ENCODE data around the gene FAM24A.
"Not testable (repeated sequence)": the region's sequence is repeated elsewhere in the genome, so short reads cannot be mapped to it uniquely, and the experiment has no call there.

Gene FAM24A, protein sequence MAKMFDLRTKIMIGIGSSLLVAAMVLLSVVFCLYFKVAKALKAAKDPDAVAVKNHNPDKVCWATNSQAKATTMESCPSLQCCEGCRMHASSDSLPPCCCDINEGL

DNA sequence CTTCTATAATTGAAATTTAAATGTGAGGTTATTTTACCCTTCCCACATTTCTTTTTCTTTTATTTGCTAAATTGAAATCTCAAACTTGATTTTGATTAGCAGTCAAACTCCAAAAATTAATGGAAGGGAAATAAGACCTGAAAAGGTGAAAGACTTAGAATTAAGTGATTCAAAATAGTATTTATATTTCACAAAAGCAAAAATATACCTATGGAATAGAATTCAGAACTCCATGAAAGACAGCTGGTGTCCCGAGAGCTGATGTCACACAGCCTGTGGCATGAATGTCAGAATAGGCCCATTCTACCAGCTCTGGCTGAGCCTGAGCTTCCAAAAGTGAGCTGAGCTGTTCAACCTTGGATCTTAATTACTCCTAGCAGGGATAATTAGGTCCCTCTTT lies at the start of gene FAM24A:
FAM24A (plus strand) TSS at position 301 of the 400 bp plus-strand sequence. CDS start 1,025 bp downstream, outside the sequence.
- DNase-seq (ENCODE audit: low read depth in 4 of 4, low spot score in 1 of 4): no peak

DNA sequence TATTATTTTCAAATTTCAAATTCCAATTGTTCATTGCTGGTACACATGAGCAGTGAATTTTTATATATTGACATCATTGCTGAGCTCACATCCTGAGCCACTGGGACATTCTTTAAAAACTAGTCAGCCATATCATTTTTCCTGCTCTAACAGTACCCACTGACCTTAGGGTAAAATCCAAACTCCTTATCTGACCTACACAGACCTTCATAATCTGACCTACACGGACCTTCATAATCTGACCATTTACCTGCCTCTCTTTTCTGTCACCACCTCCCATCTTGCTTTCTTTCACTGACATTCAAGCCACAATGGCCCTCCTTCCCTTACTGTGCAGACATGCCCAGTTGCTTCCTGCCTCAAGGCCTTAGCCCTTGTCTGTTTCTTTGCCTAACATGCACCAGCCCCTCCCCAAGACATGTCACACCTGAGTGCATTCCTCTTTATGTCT lies 48.7 kb upstream of the FAM24A start:
- DNase-seq (ENCODE audit: low read depth in 4 of 4, low spot score in 1 of 4): no peak

DNA sequence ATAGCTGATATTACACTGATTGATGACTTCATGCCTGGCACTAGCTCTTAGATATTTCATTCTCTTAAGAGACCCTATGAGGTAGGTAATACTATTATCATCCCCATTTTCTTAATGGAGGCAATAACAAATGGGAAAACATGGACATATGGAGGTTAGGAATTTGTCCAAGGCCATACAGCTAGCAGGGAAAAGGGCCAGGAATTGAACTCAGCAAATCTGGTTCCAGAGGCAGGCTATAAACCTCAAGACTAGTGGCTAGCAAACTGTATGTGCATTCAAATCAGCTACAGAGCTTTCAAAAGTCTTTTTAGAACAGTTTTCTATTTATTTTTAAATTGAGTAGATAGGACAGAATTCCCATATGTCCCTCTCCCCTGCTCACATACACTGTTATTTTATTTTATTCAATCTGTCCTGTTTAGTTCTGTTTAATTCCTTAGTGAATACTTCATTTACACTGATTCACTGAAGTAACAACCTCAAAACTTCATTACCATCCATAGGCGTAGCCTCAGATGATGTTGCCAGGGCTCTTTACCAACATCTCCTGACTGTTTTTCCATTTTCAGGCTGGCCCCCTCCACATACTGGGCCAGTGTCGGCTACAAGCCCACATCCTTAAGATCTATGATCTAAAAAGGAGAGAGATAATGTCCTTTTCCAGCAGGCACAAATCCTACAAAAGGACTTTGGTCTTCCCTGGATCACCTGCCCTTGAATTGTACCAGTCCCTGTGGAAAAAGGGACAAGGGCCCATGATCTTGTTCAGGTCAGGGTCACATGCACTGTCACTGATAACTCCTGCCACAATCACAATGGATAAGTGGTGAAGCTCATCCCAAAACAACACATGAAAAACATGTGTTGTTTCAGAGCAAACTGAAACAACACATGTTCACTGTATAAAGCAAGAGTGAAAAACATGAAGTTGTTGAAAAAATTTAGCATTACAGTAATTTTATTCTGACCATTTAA lies 46.9 kb upstream of the FAM24A start:
- DNase-seq (ENCODE audit: low read depth in 4 of 4, low spot score in 1 of 4): no peak

DNA sequence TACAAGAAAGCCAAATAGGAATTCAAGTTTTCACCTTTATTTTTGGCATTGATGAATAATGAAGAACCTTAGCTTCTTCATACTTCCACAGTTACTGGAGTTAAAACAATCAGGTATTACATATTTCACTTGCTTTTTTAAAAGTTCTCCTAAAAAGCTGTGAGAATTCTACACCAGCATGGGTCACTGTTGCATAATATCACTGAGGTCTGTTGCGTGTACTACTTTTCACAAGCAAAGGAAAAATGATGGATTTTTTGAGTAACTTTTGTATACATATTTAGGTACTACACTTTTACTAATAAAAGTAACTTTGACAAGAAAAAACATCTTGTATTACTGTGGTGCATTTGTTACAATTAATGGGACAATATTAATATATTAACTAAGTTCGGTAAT lies 46.2 kb upstream of the FAM24A start:
- no peak for DNase-seq (ENCODE audit: low read depth in 4 of 4, low spot score in 1 of 4)

DNA sequence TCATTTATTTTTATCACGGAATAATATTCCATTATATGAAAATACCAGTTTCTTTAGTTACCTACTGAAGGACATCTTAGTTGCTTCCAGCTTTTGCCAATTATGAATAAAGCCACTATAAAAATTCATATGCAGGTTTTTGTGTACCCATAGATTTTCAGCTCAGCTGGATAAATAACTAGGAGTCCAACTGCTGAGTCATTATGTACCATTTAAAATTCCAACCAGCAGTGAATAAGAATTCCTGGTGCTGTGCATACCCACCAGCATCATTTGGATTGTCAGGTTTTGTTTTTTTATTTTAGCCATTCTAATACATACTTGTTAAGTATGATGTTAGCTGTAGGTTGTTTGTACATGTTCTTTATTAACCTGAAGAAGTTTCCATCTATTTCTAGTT lies 45.5 kb upstream of the FAM24A start:
- no peak for DNase-seq (ENCODE audit: low read depth in 4 of 4, low spot score in 1 of 4)

DNA sequence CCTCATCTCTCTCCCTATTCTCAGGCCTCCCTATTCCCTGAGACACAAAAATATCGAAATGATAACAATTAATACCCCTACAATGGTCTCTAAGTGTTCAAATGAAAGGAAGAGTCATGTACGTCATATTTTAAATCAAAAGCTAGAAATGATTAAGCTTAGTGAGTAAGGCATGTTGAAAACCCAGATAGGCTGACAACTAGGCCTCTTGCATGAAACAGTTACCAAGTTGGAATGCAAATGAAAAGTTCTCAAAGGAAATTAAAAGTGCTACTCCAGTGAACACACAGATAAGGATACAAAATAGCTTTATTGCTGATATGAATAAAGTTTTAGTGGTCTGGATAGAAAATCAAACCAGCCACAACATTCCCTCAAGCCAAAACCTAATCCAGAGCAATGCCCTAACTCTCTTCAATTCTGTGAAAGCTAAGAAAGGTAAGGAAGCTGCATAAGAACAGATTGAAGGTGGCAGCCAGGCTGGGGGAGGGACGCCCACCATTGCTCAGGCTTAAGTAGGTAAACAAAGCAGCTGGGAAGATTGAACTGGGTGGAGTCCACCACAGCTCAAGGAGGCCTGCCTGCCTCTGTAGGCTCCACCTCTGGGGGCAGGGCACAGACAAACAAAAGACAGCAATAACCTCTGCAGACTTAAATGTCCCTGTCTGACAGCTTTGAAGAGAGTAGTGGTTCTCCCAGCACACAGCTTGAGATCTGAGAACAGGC lies 43.5 kb upstream of the FAM24A start:
- DNase-seq (ENCODE audit: low read depth in 4 of 4, low spot score in 1 of 4): not testable (repeated sequence)

DNA sequence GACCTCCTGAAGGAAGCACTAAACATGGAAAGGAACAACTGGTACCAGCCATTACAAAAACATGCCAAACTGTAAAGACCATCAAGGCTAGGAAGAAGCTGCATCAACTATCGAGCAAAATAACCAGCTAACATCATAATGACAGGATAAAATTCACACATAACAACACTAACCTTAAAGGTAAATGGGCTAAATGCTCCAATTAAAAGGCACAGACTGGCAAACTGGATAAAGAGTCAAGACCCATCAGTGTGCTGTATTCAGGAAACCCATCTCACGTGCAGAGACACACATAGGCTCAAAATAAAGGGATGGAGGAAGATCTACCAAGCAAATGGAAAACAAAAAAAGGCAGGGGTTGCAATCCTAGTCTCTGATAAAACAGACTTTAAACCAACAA lies 41.6 kb upstream of the FAM24A start:
- DNase-seq (ENCODE audit: low read depth in 4 of 4, low spot score in 1 of 4): not testable (repeated sequence)

DNA sequence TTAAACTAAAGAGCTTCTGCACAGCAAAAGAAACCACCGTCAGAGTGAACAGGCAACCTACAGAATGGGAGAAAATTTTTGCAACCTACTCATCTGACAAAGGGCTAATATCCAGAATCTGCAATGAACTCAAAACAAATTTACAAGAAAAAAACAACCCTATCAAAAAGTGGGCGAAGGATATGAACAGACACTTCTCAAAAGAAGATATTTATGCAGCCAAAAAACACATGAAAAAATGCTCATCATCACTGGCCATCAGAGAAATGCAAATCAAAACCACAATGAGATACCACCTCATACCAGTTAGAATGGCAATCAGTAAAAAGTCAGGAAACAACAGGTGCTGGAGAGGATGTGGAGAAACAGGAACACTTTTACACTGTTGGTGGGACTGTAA lies 38.5 kb upstream of the FAM24A start:
- not testable (repeated sequence) for DNase-seq (ENCODE audit: low read depth in 4 of 4, low spot score in 1 of 4)

DNA sequence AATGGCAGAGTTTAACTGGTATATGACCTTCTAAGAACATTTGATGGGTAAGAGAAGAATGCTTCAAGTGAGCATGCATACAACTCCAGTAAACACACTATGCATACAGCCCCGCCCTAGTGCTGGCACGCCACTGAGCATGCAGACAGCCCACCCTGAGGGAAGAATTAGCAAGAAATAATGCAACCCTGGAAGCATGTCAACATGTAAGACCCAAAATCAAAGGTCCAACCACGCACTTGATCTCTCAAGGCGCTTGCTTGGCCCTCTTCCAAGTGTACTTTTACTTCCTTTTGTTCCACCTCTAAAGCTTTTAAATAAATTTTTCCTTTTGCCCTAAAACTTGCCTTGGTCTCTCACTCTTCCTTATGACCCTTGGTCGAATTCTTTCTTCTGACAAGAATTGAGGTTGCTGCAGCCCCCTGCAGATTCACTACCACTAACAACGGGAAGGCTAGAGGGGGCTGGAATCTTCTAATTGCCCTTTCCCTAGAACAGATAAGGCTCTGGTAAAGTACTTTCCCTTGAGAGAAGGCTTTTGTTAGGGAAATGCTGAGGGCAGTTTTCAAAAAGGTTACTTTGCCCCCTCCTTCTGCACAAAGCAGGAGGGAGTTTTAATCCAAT lies 34.5 kb upstream of the FAM24A start:
- DNase-seq (ENCODE audit: low read depth in 4 of 4, low spot score in 1 of 4): no peak

DNA sequence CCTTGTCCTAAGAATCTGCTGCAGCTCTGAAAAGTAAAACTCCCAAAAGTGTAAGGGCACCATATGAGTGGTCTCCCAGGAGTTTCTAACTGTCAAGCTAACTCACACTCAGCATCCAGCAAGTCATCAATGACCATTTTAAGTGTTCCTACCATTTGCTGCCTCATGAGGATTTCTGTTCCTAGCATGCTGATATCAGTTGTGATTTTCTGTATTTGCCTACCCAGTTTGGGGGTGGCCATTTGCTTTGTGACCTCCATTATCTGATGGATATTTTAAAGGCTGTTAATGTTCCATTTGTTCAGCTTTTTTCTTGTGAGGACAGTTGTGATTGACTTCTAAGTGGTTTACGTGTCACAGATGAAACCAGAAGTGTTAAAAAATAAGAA lies 33.9 kb upstream of the FAM24A start:
- DNase-seq (ENCODE audit: low read depth in 4 of 4, low spot score in 1 of 4): no peak

DNA sequence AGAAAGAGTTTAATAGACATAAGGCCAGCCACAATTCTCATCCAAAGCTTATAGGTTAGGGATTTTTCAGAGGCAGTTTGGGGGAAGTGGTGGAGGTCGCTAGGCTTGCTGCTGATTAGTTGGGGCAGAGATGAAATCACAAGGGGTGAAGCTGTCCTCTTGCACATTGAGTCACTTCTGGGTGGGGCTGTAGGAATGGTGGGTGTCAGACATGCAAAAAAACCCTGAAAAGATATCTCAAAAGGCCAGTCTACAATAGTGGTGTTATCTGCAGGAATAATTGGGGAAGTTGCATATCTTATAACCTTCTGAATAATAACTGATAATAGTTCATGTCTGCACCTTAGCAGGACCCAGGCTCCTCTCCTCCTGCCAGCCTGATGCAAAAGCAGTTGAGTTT lies 33.1 kb upstream of the FAM24A start:
- DNase-seq (ENCODE audit: low read depth in 4 of 4, low spot score in 1 of 4): no peak

DNA sequence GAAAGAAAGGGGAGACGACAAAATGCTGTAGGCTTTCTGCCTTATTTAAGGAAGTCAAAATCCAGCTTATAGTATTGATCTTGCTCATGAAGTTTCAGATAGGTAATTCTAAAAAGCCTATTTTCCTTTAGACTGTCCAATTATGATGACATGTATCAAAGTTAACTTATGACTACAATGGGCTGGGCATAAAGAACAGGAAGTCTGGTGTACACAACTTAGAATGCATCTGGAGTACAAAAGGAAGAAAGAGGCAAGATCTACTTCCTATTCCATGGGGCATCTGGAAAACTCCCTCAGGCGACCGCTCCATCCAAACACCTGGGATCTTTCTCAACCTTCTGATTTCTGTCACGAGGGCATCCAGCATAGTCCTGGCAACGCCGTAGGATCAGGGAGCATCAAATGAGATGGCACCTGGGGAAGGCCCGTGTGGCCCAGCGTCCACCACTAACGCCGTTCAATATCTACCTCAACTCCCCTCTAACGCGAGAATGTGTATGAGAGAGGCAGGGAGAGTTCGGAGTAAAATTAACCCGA lies 31.5 kb upstream of the FAM24A start:
- DNase-seq (ENCODE audit: low read depth in 4 of 4, low spot score in 1 of 4): peak in 2 of 4 experiments; percentile 1 to 3

DNA sequence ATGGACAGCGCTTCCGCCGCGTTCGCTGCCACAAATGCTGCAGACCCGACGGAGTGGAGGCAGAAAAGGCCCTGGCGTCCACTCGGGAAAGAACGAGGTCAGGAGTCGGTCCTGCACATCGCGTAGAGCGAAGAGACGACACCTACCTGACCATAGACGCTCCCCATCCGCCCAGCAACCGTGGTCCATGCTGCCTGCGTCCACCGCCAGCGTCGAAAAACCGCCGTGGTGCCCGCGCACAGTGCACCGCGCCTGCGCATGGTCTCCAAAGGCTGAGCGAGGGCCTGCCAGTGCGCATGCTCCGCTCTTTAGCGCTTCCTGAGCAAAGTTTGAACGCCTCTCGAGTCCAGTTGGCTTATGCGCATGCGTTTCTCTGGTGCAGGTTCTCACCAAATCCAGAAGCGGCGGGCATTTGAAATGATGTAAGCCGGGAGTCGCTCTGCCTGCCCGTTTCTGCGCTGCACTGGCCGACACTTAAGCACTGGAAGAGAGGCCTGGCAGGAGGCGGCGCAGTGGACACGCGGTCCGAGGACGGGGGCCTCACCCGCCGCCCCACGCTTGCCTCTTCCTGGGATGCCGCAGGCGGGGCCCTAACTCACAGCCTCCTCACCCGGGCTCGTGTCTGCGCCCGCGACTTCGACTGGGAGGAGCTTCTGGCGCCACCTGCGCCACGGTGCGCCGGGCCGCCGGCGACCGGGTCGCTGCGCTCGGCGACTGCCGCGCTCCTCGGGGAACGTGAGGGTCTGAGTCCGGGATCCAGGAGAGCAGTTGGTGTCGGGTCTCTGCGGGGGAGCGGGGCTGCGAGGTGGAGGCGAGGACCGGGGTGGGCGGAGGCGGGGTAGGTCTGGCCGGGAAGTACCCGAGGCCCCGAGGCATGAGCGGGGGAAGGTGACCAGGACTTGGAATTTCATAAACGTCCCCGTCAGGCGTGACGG lies 30.8 kb upstream of the FAM24A start, which contains the start of gene FAM24B:
FAM24B (minus strand) TSS at position 243 of the 935 bp plus-strand sequence. CDS start 29,066 bp downstream, outside the sequence.
- DNase-seq (ENCODE audit: low read depth in 4 of 4, low spot score in 1 of 4): peak; percentile 81 to 93 (median 87)

DNA sequence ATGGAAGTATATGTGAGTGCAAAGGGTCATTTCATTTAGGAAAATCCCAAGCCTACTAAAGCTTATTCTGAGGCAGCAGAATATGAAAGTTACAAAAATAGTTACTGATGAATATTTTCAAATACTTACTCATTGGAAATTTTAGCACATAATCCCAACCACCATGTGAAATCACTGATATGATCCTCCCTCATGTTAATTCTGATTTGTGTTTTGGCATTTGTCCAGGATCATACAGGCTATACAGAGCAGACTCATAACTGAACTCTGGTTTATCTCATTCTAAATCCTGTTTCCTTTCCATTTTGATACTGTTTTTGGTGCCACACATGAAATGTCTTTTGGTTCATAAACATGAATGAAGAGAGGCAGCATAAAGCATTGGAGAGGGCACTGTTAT lies 27.6 kb upstream of the FAM24A start:
- DNase-seq (ENCODE audit: low read depth in 4 of 4, low spot score in 1 of 4): no peak

DNA sequence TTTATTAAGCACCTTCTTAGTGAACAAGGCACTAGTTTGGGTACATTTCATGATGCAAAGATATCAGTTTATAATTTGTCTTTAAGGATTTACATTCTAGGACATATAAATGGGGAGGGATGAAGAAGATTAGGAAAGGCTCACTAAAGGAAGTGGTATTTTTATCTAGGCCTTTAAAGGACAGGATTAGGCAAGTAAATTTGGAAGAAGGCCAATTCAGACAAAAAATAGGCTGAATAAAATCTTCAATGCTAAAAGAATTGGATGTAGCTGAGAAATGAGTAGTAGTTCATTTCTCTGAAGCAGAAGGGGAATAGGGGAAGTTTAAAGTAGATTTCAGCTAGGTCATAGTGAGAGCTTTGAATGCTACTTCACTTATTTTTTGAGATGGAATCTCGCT lies 26.2 kb upstream of the FAM24A start:
- DNase-seq (ENCODE audit: low read depth in 4 of 4, low spot score in 1 of 4): no peak

DNA sequence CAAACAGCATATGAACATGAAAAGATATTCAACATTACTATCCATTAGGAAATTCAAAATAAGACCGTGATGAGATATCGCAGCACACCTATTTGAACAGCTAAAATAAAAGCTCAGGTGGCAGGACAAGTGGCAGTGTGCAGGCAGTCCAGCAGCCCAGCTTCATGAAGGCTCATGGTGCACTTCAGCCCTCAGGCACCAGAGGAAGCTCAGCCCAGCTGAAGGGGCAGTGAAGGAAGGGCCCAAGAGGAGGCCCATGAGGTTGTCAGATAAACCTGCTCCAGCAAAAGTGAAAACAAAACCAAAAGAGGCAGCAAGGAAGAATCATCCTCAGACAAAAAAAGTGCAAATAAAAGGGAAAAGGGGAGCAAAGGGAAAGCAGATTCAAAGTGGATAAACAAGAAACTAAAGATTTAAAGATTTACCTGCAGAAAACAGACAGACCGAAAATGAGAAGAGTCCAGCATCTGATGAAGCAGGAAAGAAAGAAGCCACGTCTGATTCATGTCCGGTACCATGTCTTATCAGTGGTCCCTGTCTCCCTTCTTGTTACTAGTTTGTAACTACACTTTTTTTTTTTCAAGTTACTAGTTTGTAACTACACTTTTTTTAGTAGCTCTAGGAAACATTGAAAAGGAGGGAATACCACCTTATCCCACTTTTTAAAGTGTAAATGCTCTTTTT lies 16.0 kb upstream of the FAM24A start:
- DNase-seq (ENCODE audit: low read depth in 4 of 4, low spot score in 1 of 4): no peak

DNA sequence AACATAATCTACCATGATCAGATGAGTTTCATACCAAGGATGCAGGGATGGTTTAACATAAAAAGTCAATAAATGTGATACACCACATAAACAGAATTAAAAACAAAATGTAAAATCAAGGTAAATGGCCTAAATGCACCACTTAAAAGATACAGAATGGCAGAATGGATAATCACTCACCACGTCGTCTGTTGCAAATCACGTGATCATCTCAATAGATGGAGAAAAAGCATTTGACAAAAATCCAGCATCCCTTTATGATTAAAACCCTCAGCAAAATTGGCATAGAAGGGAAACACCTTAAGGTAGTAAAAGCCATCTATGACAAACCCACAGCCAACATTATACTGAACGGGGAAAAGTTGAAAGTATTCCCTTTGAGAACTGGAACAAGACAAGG lies 6.5 kb upstream of the FAM24A start:
- not testable (repeated sequence) for DNase-seq (ENCODE audit: low read depth in 4 of 4, low spot score in 1 of 4)

DNA sequence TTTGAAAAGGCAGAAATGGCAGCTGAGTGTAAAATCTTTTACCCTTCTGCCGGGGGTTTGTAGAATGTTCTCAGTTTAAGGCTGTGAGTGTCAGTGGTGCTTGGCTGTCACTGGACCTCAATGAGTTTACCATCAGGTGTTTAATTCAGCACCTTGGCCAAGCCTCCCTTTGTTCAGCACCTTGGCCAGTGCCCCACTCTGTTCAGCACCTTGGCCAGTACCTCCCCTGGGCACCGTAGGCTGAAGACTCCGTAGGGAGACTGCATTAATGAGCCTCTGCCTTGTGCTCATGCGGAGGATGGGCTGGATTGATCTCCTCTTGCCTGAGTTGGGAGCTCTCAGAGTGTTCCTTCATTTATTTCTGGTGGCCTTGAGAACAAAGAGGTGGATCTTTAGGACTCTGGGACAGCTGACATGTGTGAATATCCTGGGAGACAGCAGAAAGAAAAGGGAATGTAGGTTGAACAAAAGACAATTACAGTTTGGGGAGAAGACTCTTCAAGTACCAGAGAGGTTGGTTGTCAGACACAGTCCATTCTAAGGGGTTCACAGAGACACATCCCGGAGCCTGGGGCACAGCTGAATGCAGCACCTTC lies 1.6 kb downstream of the FAM24A start:
- DNase-seq (ENCODE audit: low read depth in 4 of 4, low spot score in 1 of 4): peak in 3 of 4 experiments; percentile 11 to 30 (median 12)

DNA sequence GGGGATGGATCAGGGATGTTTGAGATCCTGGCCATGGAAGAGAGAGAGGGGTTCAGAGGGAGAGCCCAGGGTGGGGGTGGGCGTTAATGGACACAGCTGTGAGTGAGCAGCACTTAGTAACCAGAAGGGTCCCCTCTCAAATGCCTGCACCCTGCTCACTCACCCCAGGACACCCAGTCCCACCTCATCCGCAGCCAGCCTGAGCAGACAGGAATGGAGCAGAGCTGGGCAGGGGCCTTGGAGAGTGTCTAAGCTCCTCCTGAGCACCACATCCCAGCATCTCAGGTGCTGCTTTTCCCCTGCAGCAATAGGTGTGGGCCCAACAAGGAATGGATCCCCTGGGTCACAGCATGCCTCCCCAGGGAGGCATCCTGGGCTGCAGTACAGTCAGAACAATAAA lies 5.3 kb downstream of the FAM24A start:
- DNase-seq (ENCODE audit: low read depth in 4 of 4, low spot score in 1 of 4): no peak

Measured in stimulated activated CD4-positive, alpha-beta T cell treated with anti-CD3 and anti-CD28 coated beads, Interleukin-1b, Interleukin-23, amount 100 ng/mL, for 24 hours (primary cell).